CD4-positive, CD25-positive, alpha-beta regulatory T cell (primary cell): ENCODE data around the gene C1orf198. TPM values are rescaled to one million over a fixed set of nuclear protein-coding genes. Genes with fewer than 3 reads are reported as not detected.

ENCODE experiments used
- ATAC-seq, 2 donors: fragments of 150-1000 bp; cut with Tn5 transposase; one replicate each; pipeline ENCODE4 v1.10.0; 2021; ENCODE audit warnings: low read depth in 2 of 2, moderate number of reproducible peaks in 2 of 2, moderate library complexity in 1 of 2
- DNase-seq, 3 donors: peaks; one replicate each; pipeline versions ENCODE4 v3.0.0 to v3.0.0-alpha.2; 2012 to 2022; ENCODE audit warnings: mixed read lengths in 1 of 3
- H3K27ac ChIP-seq: one replicate; pipeline ENCODE4 v1.7.0; 2013; ENCODE audit warnings: mild to moderate bottlenecking, low read length; ENCODE audit not compliant: insufficient read depth, poor library complexity, severe bottlenecking
- H3K27me3 ChIP-seq: one replicate; pipeline ENCODE4 v1.7.0; 2013; ENCODE audit warnings: low read length; ENCODE audit not compliant: control insufficient read depth, insufficient read depth
- H3K36me3 ChIP-seq: one replicate; pipeline ENCODE4 v1.7.0; 2013; ENCODE audit warnings: mild to moderate bottlenecking, low read length, moderate library complexity; ENCODE audit not compliant: control insufficient read depth, insufficient read depth
- H3K4me1 ChIP-seq: 2 replicates; pipeline ENCODE4 v1.7.0; 2013; ENCODE audit warnings: mild to moderate bottlenecking, low read length; ENCODE audit not compliant: insufficient read depth, control insufficient read depth, poor library complexity, severe bottlenecking
- H3K4me3 ChIP-seq: one replicate; pipeline ENCODE4 v1.7.0; 2013; ENCODE audit warnings: low read depth, mild to moderate bottlenecking, low read length, moderate library complexity
- H3K9me3 ChIP-seq, 2 experiments: 1 replicate in 1 of 2; 2 replicates in 1 of 2; pipeline ENCODE4 v1.7.0; 2013; ENCODE audit warnings: low read length in 2 of 2, mild to moderate bottlenecking in 1 of 2, moderate library complexity in 1 of 2; ENCODE audit not compliant: control insufficient read depth in 2 of 2
- H3K27ac Mint-ChIP-seq, 3 donors: one replicate each; pipeline ENCODE4 v1.8.0; 2020 to 2022; ENCODE audit warnings: mild to moderate bottlenecking in 3 of 3, mixed read lengths in 3 of 3, moderate library complexity in 2 of 3
- H3K27me3 Mint-ChIP-seq: one replicate; pipeline ENCODE4 v1.8.0; 2022; ENCODE audit warnings: mild to moderate bottlenecking, mixed read lengths
- H3K36me3 Mint-ChIP-seq: one replicate; pipeline ENCODE4 v1.8.0; 2020; ENCODE audit warnings: mixed read lengths
- H3K4me1 Mint-ChIP-seq, 4 donors: one replicate each; pipeline ENCODE4 v1.8.0; 2020 to 2022; ENCODE audit warnings: mixed read lengths in 4 of 4, mild to moderate bottlenecking in 1 of 4
- H3K4me3 Mint-ChIP-seq, 4 donors: one replicate each; pipeline ENCODE4 v1.8.0; 2020 to 2022; ENCODE audit warnings: mild to moderate bottlenecking in 4 of 4, mixed read lengths in 4 of 4, moderate library complexity in 3 of 4
- H3K9me3 Mint-ChIP-seq, 7 donors: one replicate each; pipeline ENCODE4 v1.8.0; 2020 to 2022; ENCODE audit warnings: mixed read lengths in 7 of 7, mild to moderate bottlenecking in 3 of 7, moderate library complexity in 2 of 7
- polyA plus RNA-seq, 4 donors: library from polyadenylated mRNA; unstranded; fragments of 300-500 nt; fragmentation: Illumina TruSeq; gene quantifications; one replicate each; pipeline ENCODE4 v1.2.3, GENCODE V29; 2021
- total RNA-seq: library from RNA; stranded (reverse); gene quantifications from one replicate; pipeline ENCODE4 v1.2.3, GENCODE V29; 2022

C1orf198 gene, protein sequence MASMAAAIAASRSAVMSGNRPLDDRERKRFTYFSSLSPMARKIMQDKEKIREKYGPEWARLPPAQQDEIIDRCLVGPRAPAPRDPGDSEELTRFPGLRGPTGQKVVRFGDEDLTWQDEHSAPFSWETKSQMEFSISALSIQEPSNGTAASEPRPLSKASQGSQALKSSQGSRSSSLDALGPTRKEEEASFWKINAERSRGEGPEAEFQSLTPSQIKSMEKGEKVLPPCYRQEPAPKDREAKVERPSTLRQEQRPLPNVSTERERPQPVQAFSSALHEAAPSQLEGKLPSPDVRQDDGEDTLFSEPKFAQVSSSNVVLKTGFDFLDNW
- total RNA-seq: 3.8 TPM
- polyA plus RNA-seq: 1 to 10 TPM; 3.1 to 5.3 (median 4.3) TPM

DNA sequence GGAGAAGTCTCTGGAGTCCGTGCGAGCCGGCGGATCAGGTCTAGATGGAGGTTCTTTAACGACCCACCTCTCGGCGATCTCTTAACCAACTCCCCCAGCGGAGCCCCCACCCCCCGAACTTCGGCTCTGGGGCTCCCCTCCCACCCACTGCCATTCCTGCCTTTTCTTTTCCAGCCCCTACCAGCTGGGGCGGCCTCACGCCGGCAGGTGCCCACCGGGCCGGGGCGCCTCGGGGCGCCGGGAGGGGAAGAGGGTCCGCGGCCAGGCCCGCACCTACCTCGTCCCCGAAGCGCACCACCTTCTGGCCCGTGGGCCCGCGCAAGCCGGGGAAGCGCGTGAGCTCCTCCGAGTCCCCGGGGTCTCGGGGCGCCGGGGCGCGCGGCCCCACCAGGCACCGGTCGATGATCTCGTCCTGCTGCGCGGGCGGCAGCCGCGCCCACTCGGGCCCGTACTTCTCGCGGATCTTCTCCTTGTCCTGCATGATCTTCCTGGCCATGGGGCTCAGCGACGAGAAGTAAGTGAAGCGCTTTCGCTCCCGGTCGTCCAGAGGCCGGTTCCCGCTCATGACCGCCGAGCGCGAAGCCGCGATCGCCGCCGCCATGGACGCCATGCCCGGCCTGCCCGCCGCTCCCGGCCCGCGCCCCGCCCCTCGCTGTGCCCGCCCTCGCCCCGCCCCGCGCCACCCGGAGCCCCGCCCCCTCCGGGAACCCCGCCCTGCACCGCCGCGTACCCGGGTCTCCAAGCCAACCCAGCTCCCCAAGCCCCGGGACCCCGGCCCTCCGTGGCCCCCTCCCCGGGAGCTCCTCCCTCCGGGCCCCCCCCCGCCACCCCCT is at the start of gene C1orf198:
TSS of gene C1orf198 (minus strand) at position 619 of the 833 bp plus-strand sequence. CDS start at position 610, 9 bp downstream.
- Histone ChIP-seq H3K27ac (no peak within 1 kb of the TSS), H3K4me3 (peak within 1 kb of the TSS; percentile 71), H3K36me3 (no peaks in the 10 kb centered on the region), H3K4me1 (peaks cover 15% of the 10 kb centered on the region), H3K27me3 (peaks cover 10% of the 10 kb centered on the region), H3K9me3 (no peaks in the 10 kb centered on the region)
- DNase-seq (peak; percentile 51 to 72 (median 67)), ATAC-seq (peak; percentile 88 to 91)
- Mint-ChIP-seq H3K36me3 (no peaks in the 10 kb centered on the region), H3K9me3 (no peaks in the 10 kb centered on the region), H3K27ac (peak within 1 kb of the TSS; percentile 64 to 89 (median 67)), H3K27me3 (peaks cover 51% of the 10 kb centered on the region), H3K4me1 (peaks cover 6 to 32% (median 14%) of the 10 kb centered on the region in 4 donors), H3K4me3 (peak within 1 kb of the TSS; percentile 90 to 97 (median 92))

DNA sequence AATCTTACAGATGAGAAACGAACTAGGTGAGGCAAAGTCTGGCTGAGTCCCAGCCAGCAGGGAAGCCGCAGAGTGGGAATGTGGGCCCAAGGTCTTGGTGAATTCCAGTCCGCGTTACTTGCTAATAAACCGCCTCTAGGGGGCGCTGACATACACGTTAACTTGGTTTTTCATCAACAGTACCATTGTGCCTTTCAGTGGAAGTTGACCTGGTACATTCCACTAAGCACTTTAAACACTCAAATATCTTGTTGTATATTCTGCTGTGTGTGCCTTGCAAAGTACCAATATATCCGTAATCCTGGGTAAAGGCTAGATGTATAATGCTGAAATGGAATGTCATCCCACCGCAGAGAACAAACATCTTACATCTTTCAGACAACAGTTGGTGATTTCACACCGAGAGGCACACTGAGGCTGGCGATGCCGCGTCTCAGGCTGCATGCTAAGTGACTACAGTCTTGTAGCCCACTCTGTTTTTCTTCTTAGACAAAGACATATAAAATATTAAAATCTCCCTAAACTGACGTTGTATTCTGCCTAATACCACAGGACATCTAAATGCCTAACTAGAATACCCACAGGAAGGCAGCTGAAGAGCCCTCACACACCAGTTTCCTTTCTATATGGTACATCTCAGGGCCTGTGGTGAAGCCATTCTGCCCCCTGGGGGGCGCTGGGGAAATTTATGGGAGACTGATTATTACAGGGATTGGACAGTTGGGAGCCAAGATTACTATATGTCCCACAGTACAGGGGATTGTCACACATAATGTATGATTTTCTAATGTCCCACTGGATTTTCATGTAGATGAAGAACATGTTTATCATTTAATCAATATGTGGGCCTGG is 49.2 kb upstream of the C1orf198 start:
- no peak overlapping the region for H3K4me3 ChIP-seq
- H3K36me3 ChIP-seq: peaks cover 90% of the 10 kb centered on the region
- H3K27ac Mint-ChIP-seq: no peak overlapping the region
- DNase-seq (peak; percentile 50 to 83 (median 68)), ATAC-seq (peak; percentile 65 to 66)
- peaks cover 0 to 7% (median 0%) of the 10 kb centered on the region in 4 donors for H3K4me1 Mint-ChIP-seq
- H3K9me3 Mint-ChIP-seq: no peaks in the 10 kb centered on the region
- peaks cover 50% of the 10 kb centered on the region for H3K36me3 Mint-ChIP-seq
- H3K4me1 ChIP-seq: no peaks in the 10 kb centered on the region
- H3K27me3 ChIP-seq: no peaks in the 10 kb centered on the region
- H3K9me3 ChIP-seq: no peaks in the 10 kb centered on the region
- H3K4me3 Mint-ChIP-seq: no peak overlapping the region
- H3K27me3 Mint-ChIP-seq: no peaks in the 10 kb centered on the region
- no peak overlapping the region for H3K27ac ChIP-seq

DNA sequence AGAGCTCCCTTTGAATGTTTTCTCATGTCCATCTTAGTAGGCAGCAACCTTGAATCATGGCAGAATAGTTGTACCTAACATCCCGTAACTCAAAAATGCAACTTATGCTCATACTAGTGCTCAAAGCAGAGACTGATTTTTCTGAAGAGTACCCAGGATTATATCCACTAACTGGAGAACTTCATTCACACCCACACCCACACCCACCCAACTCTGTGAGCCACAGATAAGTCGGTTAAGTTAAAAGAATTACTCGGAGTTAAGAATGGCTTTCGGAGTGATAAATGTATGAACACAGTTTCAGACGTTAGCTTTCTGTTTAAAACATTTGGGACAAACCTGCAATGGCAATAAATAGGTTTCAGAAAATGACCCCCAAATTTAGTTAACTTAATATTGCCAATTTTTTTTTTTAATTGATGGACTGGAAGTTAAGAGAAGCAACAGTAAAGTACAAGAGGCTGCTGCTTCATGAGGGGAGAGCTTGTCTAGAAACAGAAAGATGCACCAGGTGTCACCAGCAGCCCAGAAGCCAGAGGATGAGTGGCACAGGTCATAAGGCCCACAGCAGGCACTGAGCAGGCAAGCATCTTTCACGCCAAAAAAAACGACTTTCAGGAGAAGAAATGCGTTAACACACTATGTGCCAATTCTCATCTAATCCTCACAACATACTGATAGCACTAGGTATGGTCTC is 48.4 kb upstream of the C1orf198 start:
- peaks cover 50% of the 10 kb centered on the region for H3K36me3 Mint-ChIP-seq
- H3K27ac Mint-ChIP-seq: no peak overlapping the region
- H3K4me3 Mint-ChIP-seq: no peak overlapping the region

DNA sequence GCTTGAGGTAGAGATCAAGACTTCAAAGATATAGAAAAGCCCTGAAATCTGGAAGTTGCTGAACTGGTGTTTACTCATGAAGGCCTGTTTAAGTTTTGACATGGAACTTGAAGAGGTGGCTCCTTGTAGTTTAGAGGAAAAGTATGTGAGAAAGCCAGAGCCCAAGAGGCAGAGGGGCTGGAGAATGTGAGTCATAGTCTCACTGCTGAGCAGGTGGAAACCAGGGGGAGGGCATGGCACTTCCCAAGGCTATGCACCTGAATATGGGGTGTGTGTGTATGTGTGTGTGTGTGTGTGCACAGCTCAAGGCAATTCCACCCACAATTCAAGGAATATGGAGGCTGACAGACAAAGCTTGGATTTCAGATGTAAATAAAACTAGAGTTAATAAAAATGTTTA is 46.8 kb upstream of the C1orf198 start:
- H3K9me3 ChIP-seq: no peaks in the 10 kb centered on the region
- Mint-ChIP-seq H3K27me3 (no peaks in the 10 kb centered on the region), H3K36me3 (peaks cover 57% of the 10 kb centered on the region), H3K4me1 (no peaks in the 10 kb centered on the region), H3K27ac (no peak overlapping the region), H3K4me3 (no peak overlapping the region), H3K9me3 (no peaks in the 10 kb centered on the region)
- peaks cover 89% of the 10 kb centered on the region for H3K36me3 ChIP-seq
- no peak overlapping the region for H3K27ac ChIP-seq
- no peak overlapping the region for H3K4me3 ChIP-seq
- ATAC-seq (no peak), DNase-seq (no peak)
- H3K4me1 ChIP-seq: no peaks in the 10 kb centered on the region
- no peaks in the 10 kb centered on the region for H3K27me3 ChIP-seq

More for the DNA sequence above, 48.4 kb upstream of the C1orf198 start:
- Histone ChIP-seq H3K36me3 (peaks cover 90% of the 10 kb centered on the region), H3K9me3 (no peaks in the 10 kb centered on the region), H3K4me1 (no peaks in the 10 kb centered on the region), H3K27me3 (no peaks in the 10 kb centered on the region), H3K27ac (no peak overlapping the region), H3K4me3 (no peak overlapping the region)
- ATAC-seq (no peak), DNase-seq (no peak)
- Mint-ChIP-seq H3K9me3 (no peaks in the 10 kb centered on the region), H3K27me3 (no peaks in the 10 kb centered on the region), H3K4me1 (peaks cover 0 to 1% (median 0%) of the 10 kb centered on the region in 4 donors)

DNA sequence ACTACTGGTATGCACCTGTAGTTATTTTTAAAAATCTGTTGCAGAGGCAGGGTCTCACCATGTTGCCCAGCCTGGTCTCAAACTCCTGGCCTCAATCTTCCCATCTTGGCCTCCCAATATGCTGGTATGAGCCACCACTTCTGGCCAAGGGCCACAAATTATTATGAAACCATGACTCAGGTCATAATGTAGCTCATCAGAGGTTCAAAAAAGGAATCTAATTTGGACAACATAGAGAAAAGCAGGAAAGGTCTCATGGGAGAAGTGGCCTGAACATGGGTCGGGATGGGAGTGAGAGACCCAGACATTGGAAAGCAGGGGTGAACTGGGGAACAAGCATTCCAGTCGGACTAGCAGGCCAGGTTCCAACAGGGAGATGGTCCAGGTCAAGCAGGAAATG is 45.2 kb upstream of the C1orf198 start:
- Mint-ChIP-seq H3K27ac (no peak overlapping the region), H3K4me3 (no peak overlapping the region), H3K36me3 (peaks cover 60% of the 10 kb centered on the region), H3K9me3 (no peaks in the 10 kb centered on the region), H3K27me3 (no peaks in the 10 kb centered on the region), H3K4me1 (no peaks in the 10 kb centered on the region)
- ATAC-seq: no peak
- H3K27me3 ChIP-seq: no peaks in the 10 kb centered on the region
- no peaks in the 10 kb centered on the region for H3K4me1 ChIP-seq
- no peaks in the 10 kb centered on the region for H3K9me3 ChIP-seq
- DNase-seq: no peak
- no peak overlapping the region for H3K27ac ChIP-seq
- peaks cover 89% of the 10 kb centered on the region for H3K36me3 ChIP-seq
- no peak overlapping the region for H3K4me3 ChIP-seq

DNA sequence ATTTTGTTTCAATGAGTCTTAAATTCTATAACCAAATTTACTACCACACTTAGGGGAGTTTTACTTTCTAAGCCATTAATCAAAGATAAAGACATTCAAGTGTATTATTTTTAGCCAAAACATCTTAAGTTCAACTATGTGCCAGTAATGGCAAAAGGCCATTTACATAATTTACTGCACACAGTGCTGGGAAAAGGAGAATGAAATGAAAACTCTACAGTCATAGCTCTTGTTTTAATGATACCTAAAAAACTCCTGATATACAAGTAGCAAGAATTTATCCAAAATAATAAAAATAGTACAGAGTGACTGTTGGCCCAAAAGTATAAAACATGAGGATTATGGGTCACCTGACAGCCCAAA is 42.4 kb upstream of the C1orf198 start:
- ATAC-seq (no peak), DNase-seq (no peak)
- Mint-ChIP-seq H3K36me3 (peaks cover 67% of the 10 kb centered on the region), H3K27me3 (no peaks in the 10 kb centered on the region), H3K4me3 (no peak overlapping the region), H3K9me3 (no peaks in the 10 kb centered on the region), H3K27ac (no peak overlapping the region), H3K4me1 (no peaks in the 10 kb centered on the region)
- Histone ChIP-seq H3K27ac (no peak overlapping the region), H3K36me3 (peaks cover 92% of the 10 kb centered on the region), H3K9me3 (no peaks in the 10 kb centered on the region), H3K4me3 (no peak overlapping the region), H3K4me1 (no peaks in the 10 kb centered on the region), H3K27me3 (no peaks in the 10 kb centered on the region)
